NAMALWA (cell line): ENCODE measurements around the gene CLRN3.

Source experiments
- DNase-seq: peaks from one replicate; pipeline ENCODE4 v3.0.0-alpha.2; 2015; ENCODE audit warnings: low spot score

The CLRN3 gene, protein sequence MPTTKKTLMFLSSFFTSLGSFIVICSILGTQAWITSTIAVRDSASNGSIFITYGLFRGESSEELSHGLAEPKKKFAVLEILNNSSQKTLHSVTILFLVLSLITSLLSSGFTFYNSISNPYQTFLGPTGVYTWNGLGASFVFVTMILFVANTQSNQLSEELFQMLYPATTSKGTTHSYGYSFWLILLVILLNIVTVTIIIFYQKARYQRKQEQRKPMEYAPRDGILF

DNA sequence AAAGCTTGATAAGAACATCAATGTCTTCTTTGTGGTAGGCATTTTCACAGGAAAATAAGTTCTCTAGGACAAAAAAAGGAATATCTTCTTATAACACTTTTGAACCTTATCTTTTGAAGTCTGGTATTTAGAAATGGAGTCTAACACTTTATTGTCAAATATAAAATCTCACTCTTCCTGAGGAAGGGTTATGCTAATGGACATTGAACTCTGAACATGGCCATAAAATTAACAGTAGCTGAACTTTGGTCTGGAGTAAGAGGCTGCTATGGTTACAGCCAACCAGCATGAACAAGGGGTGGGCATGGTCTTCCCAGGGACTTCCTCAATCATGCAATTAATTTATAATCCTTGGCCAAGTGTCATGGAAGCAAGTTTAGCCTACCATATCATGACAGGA, at the start of gene CLRN3:
CLRN3 (minus strand) TSS at position 199 of the 400 bp plus-strand sequence; CDS start at position 42, 157 bp downstream.
- DNase-seq, result no peak

DNA sequence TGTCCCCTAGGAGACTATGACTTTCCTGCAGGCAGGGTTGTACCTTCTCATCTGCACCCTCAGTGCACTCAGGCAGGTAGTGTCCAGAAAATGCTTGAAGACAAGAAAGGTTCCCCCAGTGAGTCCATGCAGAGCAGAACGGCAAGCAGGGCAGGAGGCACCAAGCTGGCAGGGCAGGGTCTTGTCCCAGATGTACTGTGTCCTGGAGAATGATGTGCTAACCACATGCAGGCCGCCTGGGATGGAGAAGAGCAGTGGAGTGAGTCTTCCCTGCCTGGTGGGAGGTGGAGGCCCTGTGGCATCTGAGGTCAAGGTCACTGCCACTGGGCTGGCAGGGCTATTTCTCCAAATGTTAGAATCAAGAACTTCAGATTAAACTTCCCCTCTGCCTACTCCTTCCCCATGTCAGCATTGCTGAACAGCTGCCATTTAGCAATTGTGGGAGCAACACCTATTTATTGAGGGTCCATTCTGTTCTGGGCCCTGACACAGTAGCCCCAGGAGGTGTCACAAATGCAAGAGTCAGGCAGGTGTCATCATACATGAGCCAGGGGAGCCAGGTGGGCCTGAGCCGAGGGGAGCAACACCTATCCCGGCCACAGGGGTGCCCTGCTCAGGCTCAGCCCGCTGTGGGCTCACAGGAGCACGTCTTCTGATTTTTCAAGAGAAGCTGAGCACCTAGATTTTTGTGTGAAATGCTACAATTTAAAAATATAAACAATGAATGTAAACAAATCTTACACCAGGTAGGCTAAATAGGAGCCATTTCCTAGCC, 48.3 kb upstream of the CLRN3 start:
- DNase-seq, result no peak

DNA sequence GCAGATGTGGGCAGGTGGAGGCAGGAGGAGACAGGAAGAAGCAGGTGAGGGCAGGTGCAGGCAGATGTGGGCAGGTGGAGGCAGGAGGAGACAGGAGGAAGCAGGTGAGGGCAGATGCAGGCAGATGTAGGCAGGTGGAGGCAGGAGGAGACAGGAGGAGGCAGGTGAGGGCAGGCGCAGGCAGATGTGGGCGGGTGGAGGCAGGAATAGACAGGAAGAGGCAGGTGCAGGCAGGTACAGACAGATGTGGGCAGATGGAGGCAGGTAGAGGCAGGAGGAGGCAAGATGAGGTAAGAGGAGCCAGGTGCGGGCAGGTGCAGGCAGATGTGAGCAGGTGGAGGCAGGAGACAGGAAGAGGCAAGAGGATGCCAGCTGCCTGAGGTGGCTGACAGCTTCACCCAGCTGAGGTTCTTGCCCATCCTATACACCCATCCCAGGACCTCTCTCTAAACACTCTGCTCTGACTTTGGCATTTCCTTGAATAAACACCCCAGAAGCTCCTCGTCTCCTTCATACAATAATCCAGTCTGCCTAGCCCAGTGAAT, 47.1 kb upstream of the CLRN3 start:
- no peak for DNase-seq

DNA sequence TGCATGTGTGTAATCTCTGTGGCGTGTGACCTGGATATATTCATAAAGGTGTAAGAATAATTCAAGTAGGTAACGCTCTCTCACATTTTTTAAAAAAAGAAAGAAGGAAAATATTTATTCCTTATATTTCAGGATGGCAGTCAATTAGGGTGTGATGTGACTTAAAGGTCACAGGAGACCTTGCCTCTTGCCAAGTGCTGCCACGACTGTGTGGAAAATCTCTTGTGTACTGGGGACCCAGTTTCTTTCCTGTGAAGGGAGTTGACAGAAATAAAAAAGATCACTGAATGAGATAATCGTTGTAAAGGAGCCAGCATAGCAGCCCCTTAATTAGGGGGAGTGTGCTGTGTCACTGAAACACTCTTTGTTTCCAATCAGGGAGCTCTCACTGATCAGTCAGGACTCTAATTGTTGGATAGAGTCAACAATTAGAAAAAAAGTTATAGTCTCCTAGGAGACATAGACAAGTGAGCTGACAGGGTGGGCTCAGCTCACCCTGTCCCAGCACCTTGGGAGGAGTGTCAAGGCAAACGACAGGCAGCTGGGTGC, 45.2 kb upstream of the CLRN3 start:
- no peak for DNase-seq

DNA sequence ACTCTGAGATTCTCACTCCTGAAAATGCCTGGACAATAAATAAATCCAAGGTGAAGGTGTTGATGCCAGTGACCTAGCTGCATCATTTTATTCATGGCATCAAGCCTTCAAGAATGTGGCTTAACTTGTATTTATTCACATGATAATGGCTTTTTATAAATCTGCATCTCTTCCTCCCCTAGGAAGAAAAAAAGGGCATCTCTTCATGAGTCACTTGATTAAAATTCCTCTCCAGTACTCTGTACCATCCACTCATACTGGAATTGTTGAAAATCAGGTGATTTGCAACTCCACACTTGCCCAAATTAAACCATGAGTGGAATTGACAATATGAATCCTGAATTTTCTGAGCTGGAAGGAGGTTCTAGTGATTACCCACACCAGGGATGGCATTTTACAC, 44.3 kb upstream of the CLRN3 start:
- DNase-seq, result no peak

DNA sequence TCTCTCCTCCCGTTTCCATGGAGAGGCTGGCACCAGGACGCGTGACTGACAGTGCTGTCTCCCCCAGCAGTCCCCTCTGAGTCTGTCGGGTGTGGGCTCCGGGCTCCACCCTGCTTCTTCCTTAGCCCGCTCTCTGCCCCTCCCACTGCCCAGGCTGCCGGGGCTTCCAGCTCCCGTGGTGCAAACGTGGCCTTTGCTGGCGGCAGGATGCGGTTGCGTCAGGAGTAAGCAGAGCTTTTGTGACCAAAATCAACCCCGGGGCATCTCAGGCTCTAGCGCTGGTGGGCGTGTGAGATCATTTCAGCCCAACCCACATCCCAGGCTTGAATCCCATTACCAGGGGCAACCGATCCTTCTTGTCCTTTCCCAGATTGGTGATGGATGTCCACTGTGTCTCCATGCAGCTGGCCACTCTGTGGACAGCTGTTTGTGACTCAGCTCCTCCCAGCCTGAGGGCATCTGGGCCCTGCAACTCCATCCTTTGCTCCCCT, 42.4 kb upstream of the CLRN3 start:
- DNase-seq, result no peak

DNA sequence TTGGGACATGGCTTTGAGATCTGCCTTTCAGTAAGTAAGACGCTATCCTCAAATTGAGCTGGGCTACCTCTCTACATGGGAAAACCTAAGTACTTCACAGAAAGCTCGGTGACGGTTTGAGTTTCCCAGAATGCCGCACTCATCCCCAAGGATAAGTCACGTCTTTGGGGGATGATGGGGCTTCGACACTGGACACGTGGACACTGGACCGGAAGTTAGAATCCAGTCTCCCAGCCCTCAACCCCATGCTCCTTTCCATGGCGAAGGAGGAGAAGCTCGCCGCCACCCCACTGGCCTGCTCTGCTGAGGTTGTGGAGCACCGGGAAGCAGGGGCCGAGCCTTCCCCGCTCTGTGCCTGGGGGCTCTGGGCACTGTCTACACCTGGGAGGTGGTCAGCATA, 41.6 kb upstream of the CLRN3 start:
- no peak for DNase-seq

DNA sequence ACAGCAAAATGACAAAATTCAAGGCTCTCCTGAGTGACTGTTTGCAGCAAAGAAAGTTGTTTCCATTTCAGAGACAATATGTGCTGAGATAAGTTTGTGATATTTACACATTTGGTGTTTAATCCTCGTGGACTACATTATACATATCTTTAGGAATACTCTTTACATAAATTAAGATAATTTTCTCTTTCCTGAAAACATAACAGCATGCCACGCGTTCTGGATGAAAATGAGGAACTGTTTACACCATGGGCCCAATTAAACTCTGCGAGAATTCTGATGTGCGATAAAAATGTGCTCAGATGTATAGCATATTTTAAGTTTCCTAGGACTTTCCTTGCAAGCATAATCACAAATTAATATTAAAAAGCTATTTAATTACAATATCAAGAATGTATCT, 40.5 kb upstream of the CLRN3 start:
- no peak for DNase-seq

DNA sequence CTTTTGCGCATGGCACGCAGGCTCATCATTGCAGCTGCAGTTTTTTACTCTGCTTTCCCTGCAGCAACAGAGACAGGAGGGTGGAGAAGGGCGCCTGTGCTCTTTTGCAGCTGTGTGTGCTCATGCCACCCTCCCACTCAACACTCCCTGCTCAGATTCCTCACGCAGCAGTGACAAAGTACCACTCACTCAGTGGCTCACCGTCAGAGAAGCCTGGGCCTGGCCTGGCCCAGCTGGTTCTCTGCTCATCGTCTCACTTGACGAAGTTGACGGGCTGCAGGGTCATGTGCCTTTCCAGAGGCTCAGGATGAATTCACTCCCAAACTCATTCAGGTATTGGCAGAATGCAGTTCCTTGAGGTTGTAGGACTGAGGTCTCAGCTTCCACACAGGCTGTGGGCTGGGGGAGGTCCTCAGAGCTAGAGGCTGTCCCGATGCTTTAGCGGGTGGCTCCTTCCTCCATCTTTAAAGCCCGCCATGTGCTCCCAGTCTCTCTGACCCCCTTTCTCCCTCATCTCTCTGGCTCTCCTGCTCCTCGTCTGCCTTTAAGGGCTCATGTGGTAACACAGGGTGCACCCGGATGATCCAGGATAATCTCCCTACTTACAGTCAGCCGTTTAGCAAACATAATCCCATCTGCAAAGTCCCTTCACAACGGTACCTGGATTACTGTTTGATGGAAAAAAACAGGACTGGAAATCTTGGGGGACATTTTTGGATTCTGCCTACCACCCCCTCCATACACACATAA, 40.0 kb upstream of the CLRN3 start:
- no peak for DNase-seq

DNA sequence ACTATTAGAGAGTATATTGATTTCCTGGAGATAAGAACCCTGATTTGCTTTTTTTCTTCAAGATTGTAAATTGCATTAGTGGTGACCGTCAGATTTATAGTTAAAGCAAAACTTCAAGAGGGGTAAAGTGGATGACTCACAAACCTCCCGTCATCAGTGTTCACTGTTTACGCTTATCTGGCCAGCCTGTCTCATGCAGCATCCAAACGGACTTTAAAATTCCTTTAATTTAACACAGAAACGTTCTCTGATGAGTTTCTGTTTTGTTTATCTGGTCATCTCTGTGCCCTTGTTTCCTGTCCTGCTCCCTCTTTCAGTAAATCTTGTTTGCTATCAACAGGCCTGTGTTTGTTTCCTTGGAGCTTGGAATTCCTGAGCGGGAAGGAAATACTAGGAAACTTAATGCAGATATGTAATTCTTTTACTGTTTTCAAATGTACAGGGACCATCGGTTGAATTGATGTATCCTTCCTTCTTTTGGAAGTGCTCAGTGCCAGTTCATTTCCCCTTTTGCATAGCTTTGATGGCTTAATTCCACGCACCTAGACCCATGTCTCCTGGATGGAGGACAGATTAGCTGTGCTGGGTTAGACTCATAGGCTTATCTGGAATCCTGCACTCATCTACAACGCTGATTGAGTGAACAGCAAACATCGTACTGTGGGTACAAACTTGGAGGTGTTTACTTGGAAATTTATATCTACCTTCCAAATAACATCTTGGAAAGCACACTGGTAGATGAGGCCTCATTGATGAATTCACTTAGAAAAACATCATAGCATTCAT, 35.5 kb upstream of the CLRN3 start:
- no peak for DNase-seq

DNA sequence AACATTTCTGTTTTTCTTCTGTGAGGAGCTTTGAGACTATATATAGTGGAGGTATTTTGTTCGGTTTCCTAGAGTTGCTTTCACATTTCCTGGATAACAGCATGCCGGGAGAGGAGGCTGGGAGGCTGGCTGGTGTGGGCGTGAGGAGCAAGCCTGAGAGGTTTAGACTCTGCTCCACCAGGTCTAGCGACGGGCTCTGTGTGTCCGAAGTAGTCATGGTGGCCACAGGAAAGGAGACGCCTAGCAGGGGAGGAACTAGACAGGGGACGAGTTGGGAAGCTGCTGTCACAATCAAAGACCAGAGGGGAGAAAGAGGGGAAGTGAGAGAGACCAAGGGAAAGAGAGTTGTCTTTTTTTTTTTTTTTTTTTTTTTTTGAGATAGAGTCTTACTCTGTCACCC, 33.7 kb upstream of the CLRN3 start:
- no peak for DNase-seq

DNA sequence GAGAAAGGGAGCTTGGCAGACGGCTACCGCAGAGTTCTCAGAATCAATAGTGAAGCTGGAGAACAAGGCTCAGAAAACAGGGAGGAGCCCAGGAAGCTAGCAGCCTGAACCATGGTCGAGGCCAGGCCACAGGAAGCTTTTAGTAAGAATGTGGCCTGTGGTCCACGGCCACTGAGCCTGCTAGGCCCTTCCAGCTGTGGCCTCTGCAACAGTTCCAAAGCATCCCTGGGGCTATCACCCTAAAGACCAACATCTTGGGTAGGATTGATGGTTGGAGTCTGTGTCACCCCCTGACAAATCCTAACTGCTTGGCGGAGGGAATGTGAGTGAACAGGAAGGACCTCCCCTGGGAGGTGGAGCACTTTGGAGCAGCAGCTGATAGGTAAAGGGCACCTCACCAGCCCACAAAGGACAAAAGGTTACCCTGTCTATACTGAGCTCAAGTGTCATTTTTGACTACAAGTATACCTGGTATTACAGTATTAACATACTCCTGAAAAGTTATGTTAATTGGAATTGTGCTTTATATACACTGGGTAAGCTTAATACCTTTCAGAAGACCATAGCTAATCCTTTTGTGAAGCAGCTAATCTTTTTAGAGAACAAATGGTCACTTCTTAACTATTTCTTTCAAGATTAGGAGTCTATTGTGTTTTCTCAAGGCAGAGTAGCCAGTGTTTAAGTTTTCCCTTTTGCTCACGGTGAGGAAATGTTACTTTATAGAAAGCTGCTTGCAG, 32.9 kb upstream of the CLRN3 start:
- no peak for DNase-seq

DNA sequence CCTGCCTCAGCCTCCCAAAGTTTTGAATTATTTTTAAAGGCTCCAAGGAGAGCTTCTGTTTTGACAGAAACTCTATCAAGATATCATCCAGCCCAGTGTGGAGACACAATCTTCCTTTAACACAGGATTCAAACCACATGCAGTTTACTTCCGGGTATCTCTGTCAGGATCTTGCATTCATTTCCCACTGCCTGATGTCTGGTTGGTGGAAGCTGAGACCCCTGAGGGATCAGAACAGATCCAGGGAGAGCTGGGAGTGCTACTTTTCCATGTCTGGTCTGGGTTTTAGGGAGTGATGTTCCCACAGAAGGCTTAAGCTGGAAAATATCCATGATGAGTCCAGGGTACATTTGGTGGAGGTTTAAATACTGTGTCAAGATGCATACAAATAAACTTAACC, 30.9 kb upstream of the CLRN3 start:
- DNase-seq, result no peak

DNA sequence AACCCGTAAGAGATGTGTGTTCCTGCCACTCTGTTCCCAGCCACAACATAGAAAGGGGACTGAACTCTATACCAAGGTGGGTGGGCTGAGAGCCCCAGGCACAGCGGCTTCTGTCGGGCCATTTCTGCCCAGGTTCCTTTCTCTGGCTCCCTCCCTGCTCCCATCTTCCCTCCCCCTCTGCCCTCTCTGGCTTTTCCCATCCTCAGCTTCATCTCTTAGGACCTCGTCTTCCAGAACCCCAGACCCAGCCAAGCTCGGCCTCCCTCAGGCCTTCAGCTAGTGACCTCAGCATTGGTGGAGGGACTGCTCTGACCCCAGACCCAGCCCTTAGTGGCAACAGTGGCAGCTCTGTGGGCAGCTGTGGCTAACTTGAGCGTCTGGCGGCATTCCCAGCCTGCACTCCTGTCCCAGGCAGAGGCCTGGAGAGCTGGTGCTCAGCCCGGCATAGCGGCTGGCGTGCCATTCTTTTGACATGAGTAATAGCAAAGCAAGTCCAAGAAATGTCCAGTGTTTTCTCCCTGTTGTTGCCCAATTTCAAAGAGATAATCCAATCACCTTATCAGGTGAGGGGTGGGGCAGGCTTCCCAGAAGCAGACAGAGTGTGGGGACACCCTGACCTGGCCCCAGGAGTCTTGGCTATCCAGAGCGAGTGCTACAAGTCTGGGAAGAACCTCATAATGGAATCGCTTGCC, 30.1 kb upstream of the CLRN3 start:
- DNase-seq, result no peak

DNA sequence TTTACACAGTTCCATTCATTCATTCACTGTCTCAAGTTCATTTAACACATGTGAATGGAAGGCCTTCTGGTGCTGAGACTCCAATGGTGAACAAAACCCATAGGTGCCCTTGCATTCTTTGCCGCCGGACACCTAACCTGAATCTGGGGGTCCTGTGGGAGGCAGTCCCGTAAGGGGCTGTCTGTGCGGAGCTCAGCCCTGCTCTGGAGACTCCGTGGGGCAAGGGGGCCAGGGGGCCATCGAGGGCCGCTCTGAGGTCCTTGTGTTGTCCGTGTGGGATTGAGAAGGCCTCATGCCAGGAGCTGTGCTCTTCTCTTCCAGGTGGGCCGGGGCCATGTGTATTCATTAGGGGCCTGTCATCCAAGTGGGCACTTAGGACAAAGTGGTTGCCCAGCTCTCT, 29.5 kb upstream of the CLRN3 start:
- DNase-seq, result no peak

DNA sequence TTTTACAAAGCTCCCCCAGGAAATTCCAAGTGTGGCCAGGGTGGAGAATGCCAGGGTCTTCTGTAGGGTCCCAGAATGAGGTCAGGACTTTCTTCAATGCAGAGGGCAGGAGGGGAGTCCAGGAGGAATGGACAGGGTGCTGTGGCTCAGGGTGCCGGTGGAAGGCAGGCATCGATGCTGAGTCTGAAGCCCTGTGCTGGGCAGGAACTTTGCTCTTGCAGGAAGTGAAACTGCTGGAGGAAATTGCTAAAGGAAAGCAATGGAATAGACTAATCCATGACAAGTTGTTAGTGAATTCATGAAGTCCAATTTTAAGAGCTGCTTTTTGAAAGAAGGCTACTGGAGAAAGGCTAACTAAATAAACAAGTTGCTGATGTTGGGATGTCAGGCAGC, 29.0 kb upstream of the CLRN3 start:
- no peak for DNase-seq

DNA sequence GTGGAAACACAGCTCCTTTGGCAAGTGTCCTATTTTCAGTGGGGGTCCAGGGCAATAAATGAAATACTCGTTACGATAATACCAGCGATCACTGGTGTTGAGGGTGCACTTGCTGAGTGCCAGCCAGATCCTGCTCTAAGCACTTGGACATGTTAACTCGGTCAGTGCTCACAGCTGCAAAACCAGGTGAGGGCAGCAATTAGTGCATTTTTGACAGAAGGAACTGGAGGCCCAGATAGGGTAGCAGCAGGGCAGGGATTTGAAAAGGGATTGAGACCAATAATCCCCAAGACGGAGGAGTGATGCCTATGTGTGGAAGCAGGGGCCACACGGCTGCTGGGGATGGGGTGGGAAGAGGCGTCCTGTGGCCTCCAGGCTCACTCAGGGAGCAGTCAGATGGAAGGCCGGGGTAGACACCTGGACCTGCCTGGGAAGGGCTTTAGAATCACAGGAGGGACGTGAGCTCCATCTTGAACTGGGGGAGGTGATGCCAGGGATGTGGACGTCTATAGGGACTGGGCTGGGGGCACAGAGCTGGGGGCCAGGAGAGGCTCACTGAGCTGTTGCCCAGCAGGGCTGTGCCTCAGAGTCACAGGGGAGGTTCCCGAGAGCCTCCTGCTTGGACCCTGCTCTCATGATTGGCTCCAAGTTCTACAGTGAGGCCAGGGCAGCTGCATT, 28.5 kb upstream of the CLRN3 start:
- no peak for DNase-seq

DNA sequence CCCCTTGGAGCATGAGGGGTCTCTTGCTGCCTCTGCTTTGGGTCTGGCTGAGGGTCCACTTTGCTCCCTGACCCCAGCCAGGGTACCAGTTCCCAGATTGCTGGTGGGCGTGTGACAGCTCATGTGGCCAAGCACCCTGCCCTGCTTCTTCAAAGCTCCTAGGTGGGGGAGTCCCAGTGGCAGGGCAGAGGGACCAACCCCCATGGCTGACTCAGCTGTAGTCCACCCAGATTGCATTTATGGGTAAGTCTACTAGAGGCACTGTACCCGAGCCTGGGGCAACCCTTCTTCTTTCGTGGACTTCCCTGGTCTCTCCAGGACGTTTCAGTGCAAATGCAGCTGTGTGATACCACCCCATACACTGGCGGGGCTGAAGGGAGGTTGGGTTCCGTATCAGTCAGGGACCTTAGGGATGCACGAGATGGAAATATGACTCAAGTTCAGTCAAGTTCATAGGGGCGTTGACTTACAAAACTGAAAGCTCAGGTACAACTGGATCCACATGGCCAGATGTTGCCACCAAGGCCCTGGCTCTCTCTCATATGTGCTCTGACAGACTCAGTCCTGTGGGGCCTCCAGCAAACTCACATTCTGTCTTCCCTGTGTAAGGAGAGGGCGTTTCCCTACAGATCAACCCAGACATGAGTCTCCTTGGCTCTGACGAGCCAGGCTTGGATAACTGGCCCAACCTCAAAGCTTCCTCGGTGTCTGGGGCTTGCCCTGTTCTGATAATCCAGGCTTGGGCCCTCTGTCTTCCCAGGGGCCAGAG, 27.7 kb upstream of the CLRN3 start:
- DNase-seq, result no peak
